Epithelial cell of proximal tubule (primary cell): ENCODE results near the gene PAPPA. TPM values are rescaled to one million over a fixed set of nuclear protein-coding genes. Genes with fewer than 3 reads are reported as not detected.

ENCODE experiments used
- DNase-seq: peaks from one replicate; pipeline ENCODE4 v3.0.0-alpha.2; 2011; ENCODE audit warnings: low read depth
- H3K4me3 ChIP-seq: 2 replicates; pipeline ENCODE4 v1.5.1; 2011; ENCODE audit warnings: low read depth, mild to moderate bottlenecking, low read length
- CTCF ChIP-seq: conservative IDR thresholded peaks from 2 replicates; pipeline ENCODE4 v1.5.1; 2012; ENCODE audit warnings: low read depth, mild to moderate bottlenecking, low read length
- total RNA-seq: library from RNA; depleted of rRNA; stranded (reverse); fragments of >200 nt; gene quantifications from 2 replicates; pipeline ENCODE4 v1.2.3, GENCODE V29; 2015

Gene PAPPA
- total RNA-seq, 1 donor from 2014 or later: 2.5 TPM

- no peak overlapping the region for H3K4me3 ChIP-seq
- TF ChIP-seq CTCF: no peak
Observed at GRCh38 chr9:116345817-116346216, 192.2 kb downstream of the PAPPA start.

GRCh38 chr9:116349684-116350083 lies 196.1 kb downstream of the PAPPA start:
- TF ChIP-seq CTCF: no peak
- no peak overlapping the region for H3K4me3 ChIP-seq
- DNase-seq: no peak

More at GRCh38 chr9:116345817-116346216, 192.2 kb downstream of the PAPPA start:
- no peak for DNase-seq

- TF ChIP-seq CTCF: no peak
Observed at GRCh38 chr9:116350213-116350612, 196.6 kb downstream of the PAPPA start.

GRCh38 chr9:116352958-116353357 lies 199.4 kb downstream of the PAPPA start:
- no peak for DNase-seq
- no peak overlapping the region for H3K4me3 ChIP-seq
- TF ChIP-seq CTCF: no peak

More at GRCh38 chr9:116350213-116350612, 196.6 kb downstream of the PAPPA start:
- no peak for DNase-seq
- no peak overlapping the region for H3K4me3 ChIP-seq

- DNase-seq: no peak
- TF ChIP-seq CTCF: no peak
- no peak overlapping the region for H3K4me3 ChIP-seq
Observed at GRCh38 chr9:116355153-116355921, 201.7 kb downstream of the PAPPA start.

- no peak for TF ChIP-seq CTCF
- no peak for DNase-seq
Observed at GRCh38 chr9:116358251-116358650, 204.7 kb downstream of the PAPPA start.

GRCh38 chr9:116360016-116360415 lies 206.4 kb downstream of the PAPPA start:
- no peak for TF ChIP-seq CTCF
- no peak for DNase-seq
- H3K4me3 ChIP-seq: no peak overlapping the region

More at GRCh38 chr9:116358251-116358650, 204.7 kb downstream of the PAPPA start:
- no peak overlapping the region for H3K4me3 ChIP-seq
